GM19397 (cell line): ENCODE results near the gene LANCL2.
"Not testable (repeated sequence)": the region's sequence is repeated elsewhere in the genome, so short reads cannot be mapped to it uniquely, and the experiment has no call there.

Experiments used
- ATAC-seq: cut with Tn5 transposase; IDR thresholded peaks from one replicate; pipeline ENCODE4 v1.9.1; 2021; ENCODE audit warnings: mild to moderate bottlenecking, moderate library complexity; ENCODE audit not compliant: unreplicated experiment

The LANCL2 gene

DNA sequence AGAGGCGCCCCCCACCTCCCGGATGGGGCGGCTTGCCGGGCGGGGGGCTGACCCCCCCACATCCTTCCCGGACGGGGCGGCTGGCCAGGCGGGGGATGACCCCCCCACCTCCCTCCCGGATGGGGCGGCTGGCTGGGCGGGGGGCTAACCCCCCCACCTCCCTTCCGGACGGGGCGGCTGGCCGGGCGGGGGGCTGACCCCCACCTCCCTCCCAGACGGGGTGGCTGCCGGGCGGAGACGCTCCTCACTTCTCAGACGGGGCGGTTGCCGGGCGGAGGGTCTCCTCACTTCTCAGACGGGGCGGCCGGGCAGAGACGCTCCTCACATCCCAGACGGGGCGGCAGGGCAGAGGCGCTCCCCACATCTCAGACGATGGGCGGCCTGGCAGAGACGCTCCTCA is 37.4 kb downstream of the LANCL2 start:
- ATAC-seq: not testable (repeated sequence)

DNA sequence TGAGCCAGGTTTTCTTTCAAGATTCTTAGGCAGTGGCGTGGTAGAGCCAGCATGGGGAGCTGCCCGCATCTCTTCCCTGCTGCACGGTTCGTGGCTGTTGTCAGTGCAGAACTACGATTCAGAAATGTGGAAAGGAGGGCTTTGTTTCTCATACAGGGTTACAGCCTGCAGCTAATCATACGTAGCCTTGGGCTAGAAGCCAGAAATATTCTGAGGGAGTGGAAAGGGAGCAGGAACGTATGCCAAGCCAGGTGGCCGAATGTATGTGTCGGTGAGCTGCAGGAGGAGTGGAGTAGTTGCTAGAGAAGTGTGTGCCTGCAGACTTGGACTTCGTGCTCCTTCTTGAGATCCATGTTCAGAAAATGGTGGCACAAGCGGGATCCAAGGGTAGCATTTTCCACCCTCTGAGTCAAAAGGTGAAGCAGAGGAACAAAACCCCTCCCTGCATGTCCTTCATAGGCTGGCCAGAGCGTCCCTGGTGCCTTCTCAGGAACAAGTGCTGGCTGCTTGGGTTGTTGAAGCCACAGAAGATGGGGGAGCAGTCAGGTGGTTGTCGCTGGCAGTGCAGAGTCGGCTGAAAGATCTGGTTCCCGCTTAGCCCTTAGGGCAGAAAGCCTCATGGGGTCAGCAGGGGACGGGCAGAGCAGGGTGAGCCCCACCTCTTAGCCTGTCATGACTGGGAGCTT is 40.9 kb downstream of the LANCL2 start:
- no peak for ATAC-seq

DNA sequence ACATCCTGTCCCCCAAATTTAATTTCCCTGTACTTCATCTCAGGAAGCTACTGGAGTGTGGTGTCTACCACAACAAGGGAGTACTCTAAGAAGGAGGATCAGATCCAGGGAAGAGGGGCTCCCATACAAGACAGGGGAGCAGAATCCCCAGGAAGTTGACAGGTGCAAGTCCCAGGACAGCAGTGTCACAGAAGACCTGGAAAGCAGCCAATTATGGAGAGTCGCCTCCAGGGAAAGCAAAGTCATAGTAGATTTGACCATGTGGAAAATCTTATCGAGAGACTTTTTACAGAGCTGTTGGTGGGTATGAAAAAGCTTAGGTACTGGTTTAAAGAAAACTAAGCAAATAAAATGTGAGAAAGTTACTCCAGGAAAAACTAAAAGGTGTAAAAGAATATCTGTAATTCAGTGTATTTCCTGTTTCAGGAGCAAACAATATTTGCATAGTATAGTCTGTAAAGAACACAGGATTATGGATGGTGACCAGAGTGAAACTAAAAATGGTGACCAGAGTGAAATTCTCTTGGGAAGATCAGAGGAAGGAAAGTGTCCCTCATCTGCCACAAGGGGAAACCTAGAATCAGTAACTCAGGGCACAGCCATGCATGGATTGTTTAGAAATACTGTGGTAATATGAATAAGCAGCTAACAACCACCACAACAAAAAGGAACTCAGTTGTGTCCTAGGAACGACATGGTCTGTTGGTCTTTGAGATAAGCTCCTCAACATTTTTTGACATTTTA is 44.5 kb downstream of the LANCL2 start:
- no peak for ATAC-seq

DNA sequence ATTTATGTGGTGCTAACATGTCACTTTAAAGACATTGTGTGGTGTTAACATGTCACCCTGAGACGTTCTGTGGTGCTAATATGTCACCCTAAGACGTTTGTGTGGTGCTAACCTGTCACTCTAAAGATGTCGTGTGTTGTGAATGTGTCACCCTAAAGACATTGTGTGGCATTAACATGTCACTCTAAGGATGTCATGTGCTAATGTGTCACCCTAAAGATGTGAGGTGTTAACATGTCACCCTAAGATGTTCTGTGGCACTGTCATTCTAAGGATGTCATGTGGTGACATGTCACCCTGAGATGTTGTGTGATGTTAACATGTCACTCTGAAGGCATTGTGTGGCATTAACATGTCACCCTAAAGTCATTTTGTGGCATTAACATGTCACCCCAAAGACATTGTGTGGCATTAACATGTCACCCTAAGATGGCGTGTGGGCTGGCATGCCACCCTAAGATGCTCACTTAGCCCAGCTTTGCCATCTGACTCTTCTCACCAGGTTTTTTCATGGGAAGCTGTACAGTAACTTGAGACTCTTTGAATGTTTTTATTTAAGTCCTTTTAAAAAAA is 45.6 kb downstream of the LANCL2 start:
- ATAC-seq: no peak

DNA sequence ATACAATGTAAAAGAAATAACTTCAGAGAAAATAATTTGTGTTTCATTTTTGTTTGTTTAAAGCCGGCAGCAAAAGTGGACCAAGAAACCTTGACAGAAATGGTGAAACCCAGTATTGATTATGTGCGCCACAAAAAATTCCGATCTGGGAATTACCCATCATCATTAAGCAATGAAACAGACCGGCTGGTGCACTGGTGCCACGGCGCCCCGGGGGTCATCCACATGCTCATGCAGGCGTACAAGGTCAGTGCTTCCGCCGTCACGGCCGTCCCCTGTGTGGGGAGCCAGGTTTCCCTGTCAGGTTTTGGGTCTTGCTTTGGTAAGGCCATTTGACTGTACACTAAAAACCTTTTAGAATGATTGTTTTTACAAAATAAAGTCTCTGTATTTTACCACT is 46.7 kb downstream of the LANCL2 start:
- no peak for ATAC-seq

DNA sequence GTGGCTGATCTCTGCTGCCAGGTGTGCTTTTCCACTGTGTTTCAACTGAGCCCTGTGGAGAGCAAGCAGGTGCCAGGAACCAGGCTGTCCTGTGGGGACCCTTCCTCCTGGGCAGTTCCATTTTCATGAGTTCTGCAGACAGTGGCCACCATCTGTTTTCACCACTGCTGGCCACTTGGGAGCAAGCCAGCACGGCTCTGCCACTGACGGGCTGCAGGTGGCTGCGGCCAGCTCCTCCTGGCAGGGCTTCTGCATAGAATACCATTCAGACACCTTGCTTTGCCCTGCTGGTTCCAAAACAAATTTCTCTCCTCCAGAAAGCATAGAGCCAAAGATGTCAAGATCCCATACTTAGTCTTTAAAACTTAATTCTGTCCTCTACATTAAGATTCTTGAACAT is 48.3 kb downstream of the LANCL2 start:
- no peak for ATAC-seq

DNA sequence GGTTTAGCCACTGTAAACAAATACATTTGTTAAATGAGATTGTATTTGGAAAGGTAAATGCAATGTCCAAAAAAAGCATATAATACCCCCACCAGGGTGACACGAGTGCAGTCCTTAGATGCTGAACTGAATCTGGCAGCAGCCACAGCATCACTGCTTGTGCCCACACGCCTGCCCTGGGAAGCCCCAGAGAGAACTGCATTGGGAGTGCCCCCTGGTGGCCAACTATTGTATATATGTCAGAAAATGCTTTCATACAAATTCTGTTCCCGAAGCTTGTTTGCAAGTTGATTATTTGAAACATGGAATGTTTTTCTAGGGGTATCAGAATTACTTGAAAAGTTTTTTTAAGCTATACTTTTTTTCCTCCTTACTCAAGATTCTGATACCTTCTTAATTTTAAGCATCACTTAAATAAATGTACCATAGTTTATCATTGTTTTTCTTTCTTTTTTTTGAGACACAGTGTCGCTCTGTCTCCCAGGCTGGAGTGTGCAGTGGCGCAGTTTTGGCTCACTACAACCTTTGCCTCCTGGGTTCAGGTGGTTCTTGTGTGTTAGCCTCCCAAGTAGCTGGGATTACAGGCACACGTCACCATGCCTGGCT is 50.1 kb downstream of the LANCL2 start:
- peak; percentile 87 for ATAC-seq

DNA sequence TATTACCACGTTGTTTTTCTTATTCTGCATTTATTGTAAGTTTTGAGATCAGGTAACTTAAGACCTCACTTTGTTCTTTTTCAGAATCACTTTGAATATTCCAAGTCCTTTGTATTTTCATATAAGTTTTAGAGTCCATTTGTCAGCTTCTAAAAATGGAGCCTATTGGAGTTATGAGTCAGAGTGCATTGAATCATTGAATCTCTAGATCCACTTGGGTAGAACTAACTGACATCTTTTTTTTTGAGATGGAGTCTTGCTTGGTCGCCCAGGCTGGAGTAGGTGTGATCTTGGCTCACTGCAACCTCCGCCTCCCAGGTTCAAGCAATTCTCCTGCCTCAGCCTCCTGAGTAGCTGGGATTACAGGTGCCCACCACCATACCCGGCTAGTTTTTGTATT is 52.3 kb downstream of the LANCL2 start:
- ATAC-seq: not testable (repeated sequence)

DNA sequence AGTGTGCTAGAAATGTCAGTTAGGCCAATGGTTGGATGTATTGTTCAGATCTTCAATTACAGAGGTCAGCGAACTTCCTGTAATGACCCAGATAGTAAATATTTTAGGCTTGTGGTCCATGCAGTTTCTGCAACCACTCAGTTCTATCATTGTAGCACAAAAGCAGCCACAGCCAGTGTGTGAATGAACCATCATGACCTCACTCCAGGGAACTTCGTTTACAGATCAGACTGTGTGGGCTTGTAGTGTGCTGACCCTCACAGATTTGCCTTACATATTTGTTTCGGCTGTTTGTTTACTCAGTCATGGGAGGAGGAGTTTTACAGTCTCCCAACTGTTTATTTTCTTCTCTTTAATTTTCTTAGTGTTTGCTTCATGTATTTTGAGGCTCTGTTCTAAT is 55.4 kb downstream of the LANCL2 start:
- no peak for ATAC-seq

DNA sequence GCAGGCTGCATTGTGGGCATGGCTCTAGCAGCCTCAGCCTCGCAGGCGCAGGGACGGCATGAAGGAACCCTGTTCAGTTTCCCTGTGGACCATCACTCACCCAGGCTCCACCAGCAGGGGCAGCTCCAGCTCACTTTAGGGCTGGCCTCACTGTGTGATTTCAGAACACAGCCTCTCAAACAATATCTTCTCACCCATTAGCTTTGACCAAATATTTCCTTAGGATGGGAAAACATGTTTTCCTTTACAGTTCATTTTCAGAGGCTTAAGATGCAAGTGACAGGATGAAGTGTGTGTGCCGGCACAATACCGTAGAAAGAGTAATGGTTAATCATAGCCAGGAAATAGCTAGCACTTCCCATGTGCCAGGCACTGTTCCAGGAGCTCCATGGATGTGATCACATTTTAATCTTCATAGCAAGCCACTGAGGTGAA is 58.2 kb downstream of the LANCL2 start:
- ATAC-seq: no peak

DNA sequence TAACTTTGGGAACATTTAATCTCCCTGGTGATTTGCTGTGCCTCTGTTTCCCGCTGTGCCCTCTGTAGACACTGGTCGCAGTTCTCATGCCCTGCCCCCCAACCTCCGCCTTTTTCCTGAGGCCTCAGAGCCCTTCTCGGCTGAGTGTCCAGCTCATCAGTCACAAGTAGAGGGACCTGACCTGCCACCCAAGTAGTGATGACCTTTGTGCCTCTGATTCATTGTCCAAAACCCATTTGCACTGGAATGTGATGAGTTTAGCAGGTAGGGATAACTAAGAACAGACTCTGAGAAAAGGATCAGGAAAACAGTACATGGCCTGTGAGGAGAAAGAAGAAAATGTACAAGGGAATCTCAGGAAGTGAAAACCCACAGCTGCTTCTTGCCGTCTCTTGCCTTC is 58.8 kb downstream of the LANCL2 start:
- ATAC-seq: no peak

DNA sequence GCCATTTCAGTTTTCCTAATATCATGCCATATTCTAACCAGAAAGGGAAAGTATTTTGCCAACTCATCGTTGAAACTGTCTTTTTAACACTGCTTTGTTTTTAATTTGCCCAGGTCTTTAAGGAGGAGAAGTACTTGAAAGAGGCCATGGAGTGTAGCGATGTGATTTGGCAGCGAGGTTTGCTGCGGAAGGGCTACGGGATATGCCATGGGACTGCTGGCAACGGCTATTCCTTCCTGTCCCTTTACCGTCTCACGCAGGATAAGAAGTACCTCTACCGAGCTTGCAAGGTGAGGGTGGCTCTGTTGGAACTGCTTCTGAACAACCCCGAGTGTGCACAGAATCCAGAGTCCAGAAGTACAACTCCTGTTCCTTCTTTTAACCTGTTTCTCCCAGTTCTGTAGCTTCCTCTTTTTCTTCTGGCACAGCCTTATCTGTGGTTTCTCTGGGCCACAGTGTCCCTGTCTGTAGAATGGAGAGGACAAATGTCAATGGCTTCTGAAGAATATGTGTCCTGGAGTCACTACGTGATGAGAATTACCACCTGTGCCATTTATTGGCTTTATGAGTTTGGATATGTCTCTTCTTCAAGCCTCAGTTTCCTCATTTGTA is 60.1 kb downstream of the LANCL2 start:
- ATAC-seq: no peak

DNA sequence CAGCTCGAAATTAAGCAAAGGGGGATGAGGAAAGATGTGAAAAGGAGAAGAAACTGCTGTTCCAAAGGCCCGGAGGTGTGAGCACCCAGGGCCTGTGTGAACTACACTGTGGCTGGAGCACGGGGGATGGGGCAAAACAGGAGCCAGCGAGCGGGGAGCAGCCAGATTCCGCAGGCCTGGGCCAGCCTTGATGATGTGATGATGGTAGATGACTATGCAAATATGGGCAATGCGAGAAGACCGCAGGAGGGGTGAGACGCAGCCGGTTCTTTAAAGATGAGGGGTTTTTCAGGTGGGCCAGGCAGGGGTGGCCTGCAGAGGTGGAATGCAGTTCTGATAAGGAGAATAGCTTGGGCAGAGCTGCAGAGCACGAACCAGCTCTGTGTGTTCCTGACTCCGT is 61.5 kb downstream of the LANCL2 start:
- ATAC-seq: no peak

DNA sequence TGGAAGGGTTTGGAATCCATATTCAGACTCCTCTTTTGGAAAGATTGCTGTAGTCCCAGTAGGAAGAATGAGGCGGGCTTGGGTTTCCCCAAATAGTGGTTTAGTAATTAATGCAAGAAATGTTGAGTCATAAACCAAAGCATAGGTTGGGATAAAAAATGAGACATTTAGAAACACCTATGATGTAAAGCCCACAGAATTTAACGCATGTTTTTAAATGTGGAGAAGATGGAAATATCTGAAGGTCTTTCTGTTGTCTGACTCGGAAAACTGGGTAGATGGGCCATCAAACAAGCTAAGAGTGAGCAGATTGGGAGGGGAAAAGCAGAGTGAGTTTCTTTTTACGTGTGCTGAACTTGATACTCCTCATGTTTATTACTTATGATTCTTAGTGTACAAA is 62.2 kb downstream of the LANCL2 start:
- ATAC-seq: no peak

DNA sequence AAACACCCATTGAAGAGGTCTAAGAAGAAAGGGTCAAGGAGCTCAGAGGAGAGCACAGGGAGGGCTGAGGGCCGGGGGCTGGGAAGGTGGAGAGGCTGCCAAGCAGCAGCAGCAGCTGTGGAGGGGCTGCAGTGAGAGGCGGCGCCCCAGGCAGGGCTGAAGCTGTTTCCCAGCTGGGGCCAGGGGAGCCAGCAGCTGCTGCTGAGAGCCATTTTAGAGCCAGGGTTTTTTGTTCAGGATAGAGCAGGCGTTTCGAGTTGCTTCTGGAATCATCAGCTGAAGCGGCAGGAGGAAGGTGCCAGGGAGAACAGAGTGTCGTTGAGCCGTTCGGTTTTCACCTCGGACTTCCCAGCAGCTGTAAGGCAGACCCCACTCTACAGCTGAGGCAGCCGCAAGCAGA is 62.7 kb downstream of the LANCL2 start:
- ATAC-seq: no peak

DNA sequence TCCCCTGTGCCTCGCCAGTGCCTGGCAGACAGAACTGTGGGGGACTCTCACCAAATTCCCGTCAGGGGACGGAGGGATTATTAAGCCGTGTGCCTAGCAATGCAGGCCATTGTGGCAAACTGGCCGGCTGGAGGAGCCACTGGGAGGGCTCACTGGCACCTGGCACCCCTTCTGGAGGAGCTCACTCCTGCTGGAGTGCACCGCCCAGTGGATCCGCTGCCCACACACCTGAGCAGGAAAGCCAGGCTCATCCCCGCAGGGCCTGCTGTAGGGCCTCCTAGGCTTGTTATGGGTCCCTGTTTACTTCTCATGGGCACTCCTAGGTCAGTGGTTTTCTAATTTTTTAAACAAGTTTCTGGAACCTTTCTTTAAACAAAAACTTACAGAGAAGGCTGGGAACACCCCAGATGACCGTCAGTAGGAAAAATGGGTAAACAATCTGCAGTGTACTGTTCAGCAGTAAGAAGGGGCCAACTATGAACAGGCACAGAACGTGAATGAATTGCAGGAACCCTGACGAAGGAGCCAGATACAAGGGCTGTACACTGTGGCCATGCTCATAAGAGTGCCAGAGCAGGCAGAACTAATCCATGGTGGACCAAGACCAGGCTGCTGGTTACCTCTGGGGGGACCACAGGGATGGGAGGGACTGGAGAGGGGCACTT is 64.8 kb downstream of the LANCL2 start:
- ATAC-seq: no peak

DNA sequence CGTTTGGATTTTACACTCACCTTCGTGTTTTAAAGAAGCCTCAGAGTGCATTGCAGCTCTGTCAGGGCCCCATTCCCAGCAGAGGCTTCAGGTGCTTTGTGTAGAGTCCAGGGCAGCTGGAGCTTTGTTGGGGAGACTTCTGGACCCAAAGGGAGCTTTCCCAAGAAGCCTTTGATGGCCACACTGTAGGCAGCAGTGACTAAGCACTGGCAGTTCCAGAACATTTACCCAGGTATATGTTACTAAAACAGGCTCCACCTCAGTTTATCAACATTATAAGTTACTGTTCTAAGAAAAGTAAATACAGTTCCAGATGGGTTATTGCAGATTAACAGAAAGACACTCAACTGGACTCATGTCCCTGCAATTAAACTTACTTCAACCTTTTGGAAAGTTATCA is 66.8 kb downstream of the LANCL2 start:
- no peak for ATAC-seq

DNA sequence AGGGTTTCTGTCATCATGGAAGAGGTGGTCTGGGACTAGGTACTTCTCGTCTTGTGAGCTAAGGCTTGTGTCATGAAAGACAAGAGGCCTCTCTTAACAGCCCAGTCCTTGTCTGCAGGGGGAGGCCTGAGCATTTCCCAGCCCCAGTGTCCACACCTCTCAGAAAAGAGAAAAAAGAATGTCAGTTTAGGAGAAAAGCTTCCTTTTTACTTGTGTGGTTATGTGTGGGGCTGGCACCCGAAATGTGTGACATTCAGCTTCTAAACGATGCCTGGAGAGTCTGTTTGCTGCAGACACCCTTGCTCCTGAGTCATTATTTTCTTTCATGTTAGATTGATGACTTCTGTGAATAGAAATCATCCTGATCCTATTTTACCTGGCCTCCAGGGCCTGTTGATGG is 67.4 kb downstream of the LANCL2 start:
- ATAC-seq: no peak

DNA sequence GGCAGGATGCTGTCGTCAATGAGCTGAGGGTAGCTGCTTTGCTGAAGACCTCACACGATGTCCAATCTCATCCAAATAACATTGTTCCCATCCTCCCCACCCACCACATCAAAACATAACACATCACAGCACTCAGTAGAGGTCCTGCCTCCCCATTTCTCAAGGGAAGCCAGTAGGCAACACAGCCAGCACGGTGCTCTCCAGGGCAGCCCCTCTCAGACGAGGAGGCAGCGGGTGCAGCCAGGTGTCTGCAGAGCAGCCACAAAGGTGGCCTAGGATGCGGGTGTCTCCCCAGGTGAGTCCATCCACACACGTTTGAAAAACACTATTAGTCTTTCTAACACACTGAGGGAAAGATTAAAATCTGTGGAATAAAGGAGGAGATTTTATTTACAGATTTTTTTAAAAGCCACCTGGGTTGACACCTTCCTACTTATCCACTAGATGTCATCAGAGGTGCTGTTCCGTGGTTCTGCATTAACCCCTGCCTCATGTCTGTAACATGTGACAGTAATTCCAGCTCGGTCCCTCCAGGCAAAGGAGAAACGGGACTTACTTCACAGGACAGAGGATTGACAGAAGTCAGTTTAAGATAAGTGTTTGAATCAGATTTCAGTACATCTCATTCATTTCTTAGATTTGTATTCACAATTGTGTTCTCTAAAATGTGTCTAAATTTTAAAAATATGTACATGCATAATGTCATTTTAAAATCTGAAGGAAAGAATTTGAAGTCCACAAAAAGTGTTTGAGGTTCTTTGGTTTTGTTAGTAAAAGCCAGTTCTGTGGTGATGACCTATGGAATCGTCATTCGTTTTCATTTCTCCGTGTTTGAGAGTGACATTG is 68.0 kb downstream of the LANCL2 start:
- no peak for ATAC-seq

DNA sequence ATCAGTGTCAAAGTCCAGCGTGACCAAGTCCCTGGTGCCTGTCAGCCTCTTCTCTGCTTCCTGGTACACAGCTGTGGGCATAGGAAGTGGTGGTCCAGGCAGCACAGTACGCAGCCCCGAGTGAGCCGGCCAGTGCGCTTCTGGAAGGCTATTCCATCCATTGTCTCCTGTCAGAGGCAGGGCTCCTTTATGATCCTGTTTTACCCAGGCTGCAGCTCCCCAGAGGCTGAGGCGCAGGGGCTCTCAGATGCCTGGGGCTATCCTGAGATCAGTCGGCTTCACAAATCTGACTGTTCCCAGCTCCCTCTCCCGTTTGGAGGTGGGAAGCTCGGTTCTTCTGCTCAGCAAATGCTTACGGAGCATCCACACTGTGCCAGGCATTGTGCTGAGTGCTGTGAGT is 70.3 kb downstream of the LANCL2 start:
- no peak for ATAC-seq
